HG03025 (cell line): ENCODE measurements around the gene RFC5.
A peak's percentile ranks its signal among the peaks of the same experiment; 100 is the strongest.
"Not testable (repeated sequence)": the region's sequence is repeated elsewhere in the genome, so short reads cannot be mapped to it uniquely, and the experiment has no call there.

Source experiments
- ATAC-seq: cut with Tn5 transposase; IDR thresholded peaks from one replicate; pipeline ENCODE4 v1.9.1; 2021; ENCODE audit warnings: mild to moderate bottlenecking, moderate library complexity; ENCODE audit not compliant: unreplicated experiment, low FRiP score

Gene RFC5

GRCh38 chr12:118013283-118013682, 3.2 kb upstream of the RFC5 start:
- no peak for ATAC-seq

GRCh38 chr12:118015306-118015705, 1.2 kb upstream of the RFC5 start:
- ATAC-seq, result no peak

GRCh38 chr12:118015944-118016343, 559 bp upstream of the RFC5 start:
- ATAC-seq, result peak; percentile 3

- no peak for ATAC-seq
These were observed 1.4 kb downstream of the RFC5 start for GRCh38 chr12:118017926-118018325.

GRCh38 chr12:118020036-118020435, 3.5 kb downstream of the RFC5 start:
- no peak for ATAC-seq

GRCh38 chr12:118022097-118022727, 5.7 kb downstream of the RFC5 start:
- ATAC-seq, result not testable (repeated sequence)

- no peak for ATAC-seq
These were observed 6.2 kb downstream of the RFC5 start for GRCh38 chr12:118022728-118023109.

GRCh38 chr12:118023301-118023860, 6.9 kb downstream of the RFC5 start:
- ATAC-seq, result no peak

GRCh38 chr12:118025168-118025567, 8.7 kb downstream of the RFC5 start:
- no peak for ATAC-seq

- ATAC-seq, result no peak
These were observed 12.7 kb downstream of the RFC5 start for GRCh38 chr12:118029166-118029565.

GRCh38 chr12:118032188-118032587, 15.7 kb downstream of the RFC5 start:
- ATAC-seq, result no peak

GRCh38 chr12:118033323-118033722, 16.8 kb downstream of the RFC5 start:
- no peak for ATAC-seq

GRCh38 chr12:118033902-118034301, 17.4 kb downstream of the RFC5 start:
- no peak for ATAC-seq

- no peak for ATAC-seq
These were observed 18.1 kb downstream of the RFC5 start for GRCh38 chr12:118034429-118035189.

- ATAC-seq, result peak; percentile 74
These were observed 18.9 kb downstream of the RFC5 start for GRCh38 chr12:118035190-118036041.

- ATAC-seq, result no peak
These were observed 20.3 kb downstream of the RFC5 start for GRCh38 chr12:118036672-118037411.

GRCh38 chr12:118038137-118038536, 21.6 kb downstream of the RFC5 start:
- ATAC-seq, result no peak

- ATAC-seq, result no peak
These were observed 25.6 kb downstream of the RFC5 start for GRCh38 chr12:118042091-118042490.

- no peak for ATAC-seq
These were observed 27.6 kb downstream of the RFC5 start for GRCh38 chr12:118044075-118044474.

GRCh38 chr12:118044577-118044976, 28.1 kb downstream of the RFC5 start:
- ATAC-seq, result no peak
